ENCODE data around the gene SLC38A4.

DNA sequence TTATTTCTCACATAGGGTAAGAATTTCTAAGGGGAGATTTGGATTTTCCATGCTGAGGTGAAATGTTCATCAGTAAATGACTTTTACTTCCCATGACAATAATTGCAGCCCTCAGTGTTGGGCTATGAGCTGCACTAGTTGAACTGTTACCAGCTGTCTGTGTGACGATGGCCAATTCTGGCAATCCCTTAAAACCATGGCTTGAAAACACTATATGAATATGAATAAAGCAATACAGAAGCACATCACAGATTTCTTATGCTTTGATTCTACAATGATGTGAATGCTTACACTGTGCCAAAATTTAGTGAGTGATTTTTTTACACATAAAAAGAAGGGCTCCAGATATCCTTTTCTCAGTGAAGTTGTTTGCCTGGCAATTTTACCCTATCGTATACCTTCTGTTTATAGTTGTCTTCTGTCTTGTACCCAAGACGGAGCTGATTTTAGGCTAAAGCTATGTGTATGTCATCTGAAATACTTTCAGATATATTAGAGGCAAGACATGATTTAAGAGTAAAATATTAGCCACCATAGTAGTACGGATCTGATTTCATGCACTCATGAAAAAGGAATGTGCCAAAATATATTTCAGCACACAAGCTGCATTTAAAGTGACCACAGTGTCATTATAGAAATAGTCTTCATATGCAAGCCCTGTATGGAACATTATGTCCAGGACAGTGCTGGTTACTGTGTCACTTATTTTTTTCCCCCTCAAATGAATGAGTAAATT lies 52.0 kb downstream of the SLC38A4 start:
- TF ChIP-seq, protein P1, sequence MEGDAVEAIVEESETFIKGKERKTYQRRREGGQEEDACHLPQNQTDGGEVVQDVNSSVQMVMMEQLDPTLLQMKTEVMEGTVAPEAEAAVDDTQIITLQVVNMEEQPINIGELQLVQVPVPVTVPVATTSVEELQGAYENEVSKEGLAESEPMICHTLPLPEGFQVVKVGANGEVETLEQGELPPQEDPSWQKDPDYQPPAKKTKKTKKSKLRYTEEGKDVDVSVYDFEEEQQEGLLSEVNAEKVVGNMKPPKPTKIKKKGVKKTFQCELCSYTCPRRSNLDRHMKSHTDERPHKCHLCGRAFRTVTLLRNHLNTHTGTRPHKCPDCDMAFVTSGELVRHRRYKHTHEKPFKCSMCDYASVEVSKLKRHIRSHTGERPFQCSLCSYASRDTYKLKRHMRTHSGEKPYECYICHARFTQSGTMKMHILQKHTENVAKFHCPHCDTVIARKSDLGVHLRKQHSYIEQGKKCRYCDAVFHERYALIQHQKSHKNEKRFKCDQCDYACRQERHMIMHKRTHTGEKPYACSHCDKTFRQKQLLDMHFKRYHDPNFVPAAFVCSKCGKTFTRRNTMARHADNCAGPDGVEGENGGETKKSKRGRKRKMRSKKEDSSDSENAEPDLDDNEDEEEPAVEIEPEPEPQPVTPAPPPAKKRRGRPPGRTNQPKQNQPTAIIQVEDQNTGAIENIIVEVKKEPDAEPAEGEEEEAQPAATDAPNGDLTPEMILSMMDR (conservative IDR thresholded peaks at IDR 0.05): no peak
- no peak for TF ChIP-seq ZFX (IDR thresholded peaks at IDR 0.05)
